Esophagus (tissue), 2 donors: ENCODE data around the gene FCHSD2. TPM values are rescaled to one million over a fixed set of nuclear protein-coding genes. Genes with fewer than 3 reads are reported as not detected.
"Not testable (repeated sequence)": the region's sequence is repeated elsewhere in the genome, so short reads cannot be mapped to it uniquely, and the experiment has no call there.

Experiments used
- H3K27ac ChIP-seq, 2 donors: one replicate each; pipeline ENCODE4 v1.5.1; 2013; ENCODE audit warnings: low read depth in 2 of 2, mild to moderate bottlenecking in 2 of 2, inconsistent platforms in 1 of 2, low read length in 1 of 2, moderate library complexity in 1 of 2
- H3K27me3 ChIP-seq, 2 donors: one replicate each; pipeline ENCODE4 v1.6.1; 2013; ENCODE audit warnings: low read length in 2 of 2, control low read depth in 1 of 2, mild to moderate bottlenecking in 1 of 2; ENCODE audit not compliant: insufficient read depth in 2 of 2, control insufficient read depth in 1 of 2
- H3K36me3 ChIP-seq, 2 donors: one replicate each; pipeline ENCODE4 v1.6.1; 2013; ENCODE audit warnings: low read length in 1 of 2; ENCODE audit not compliant: control insufficient read depth in 2 of 2, insufficient read depth in 2 of 2
- H3K4me1 ChIP-seq, 2 donors: one replicate each; pipeline ENCODE4 v1.6.1; 2013; ENCODE audit warnings: low read length in 1 of 2; ENCODE audit not compliant: control insufficient read depth in 2 of 2, insufficient read depth in 2 of 2
- H3K4me3 ChIP-seq, 2 donors: one replicate each; pipeline ENCODE4 v1.5.1; 2013; ENCODE audit warnings: low read length in 2 of 2, mild to moderate bottlenecking in 2 of 2, low read depth in 1 of 2, moderate library complexity in 1 of 2
- H3K9me3 ChIP-seq, 2 donors: one replicate each; pipeline ENCODE4 v1.6.1; 2013; ENCODE audit warnings: mild to moderate bottlenecking in 2 of 2, low read depth in 1 of 2, low read length in 1 of 2, moderate library complexity in 1 of 2; ENCODE audit not compliant: control insufficient read depth in 2 of 2, insufficient read depth in 1 of 2
- WGBS, 2 donors: extraction: QIAGEN DNeasy Blood & Tissue Kit; methylation state at CpG; one replicate each; pipeline ENCODE4 v1.1.7; 2013; 5-methylcytosine and 5-hydroxymethylcytosine counted together
- polyA plus RNA-seq, 2 donors: library from polyadenylated mRNA; stranded (reverse); fragments of 200-250 nt; gene quantifications; one replicate each; pipeline ENCODE4 v1.2.3, GENCODE V29; 2013
- donor health status: healthy with polysubstance abuse.
- donor health status: Bipolar disorder and iron deficiency.

FCHSD2 gene
- polyA plus RNA-seq, 2 donors, result 3.7 to 4.7 TPM

GRCh38 chr11:72984453-72985077, 157.6 kb downstream of the FCHSD2 start:
- Histone ChIP-seq H3K4me1 (no peaks in the 10 kb centered on the region), H3K27me3 (no peaks in the 10 kb centered on the region), H3K4me3 (no peak overlapping the region), H3K27ac (no peak overlapping the region), H3K9me3 (no peaks in the 10 kb centered on the region), H3K36me3 (no peaks in the 10 kb centered on the region)
- WGBS, 2 donors, result 65 to 67% methylated on average over 3 of the region's 3 CpGs

- Histone ChIP-seq H3K4me1 (no peaks in the 10 kb centered on the region), H3K27ac (no peak overlapping the region)
- 85 to 86% methylated on average over 2 of the region's 2 CpGs for WGBS, 2 donors
These were observed 158.6 kb downstream of the FCHSD2 start for GRCh38 chr11:72983560-72983959.

GRCh38 chr11:72981971-72982685, 160.0 kb downstream of the FCHSD2 start:
- WGBS, 2 donors, result 58 to 62% methylated on average over 3 of the region's 3 CpGs
- Histone ChIP-seq H3K4me3 (no peak overlapping the region), H3K4me1 (no peaks in the 10 kb centered on the region), H3K27ac (no peak overlapping the region), H3K9me3 (no peaks in the 10 kb centered on the region), H3K27me3 (no peaks in the 10 kb centered on the region), H3K36me3 (no peaks in the 10 kb centered on the region)

More at GRCh38 chr11:72983560-72983959, 158.6 kb downstream of the FCHSD2 start:
- H3K9me3 ChIP-seq, result no peaks in the 10 kb centered on the region
- H3K36me3 ChIP-seq, result no peaks in the 10 kb centered on the region
- no peaks in the 10 kb centered on the region for H3K27me3 ChIP-seq
- no peak overlapping the region for H3K4me3 ChIP-seq

- no peaks in the 10 kb centered on the region for H3K4me1 ChIP-seq
- no peaks in the 10 kb centered on the region for H3K36me3 ChIP-seq
- no peaks in the 10 kb centered on the region for H3K9me3 ChIP-seq
- no peak overlapping the region for H3K27ac ChIP-seq
- 79 to 82% methylated on average over 1 of the region's 1 CpG for WGBS, 2 donors
- H3K4me3 ChIP-seq, result no peak overlapping the region
- no peaks in the 10 kb centered on the region for H3K27me3 ChIP-seq
These were observed 161.0 kb downstream of the FCHSD2 start for GRCh38 chr11:72981080-72981479.

GRCh38 chr11:72977782-72978181, 164.3 kb downstream of the FCHSD2 start:
- not testable (repeated sequence) for H3K27me3 ChIP-seq, H3K4me1 ChIP-seq, H3K27ac ChIP-seq, H3K9me3 ChIP-seq, H3K36me3 ChIP-seq, H3K4me3 ChIP-seq
- WGBS, 2 donors, result 98 to 100% methylated on average over 2 of the region's 2 CpGs

GRCh38 chr11:72976522-72976892, 165.6 kb downstream of the FCHSD2 start:
- not testable (repeated sequence) for H3K4me1 ChIP-seq, H3K9me3 ChIP-seq, H3K4me3 ChIP-seq, H3K36me3 ChIP-seq, H3K27me3 ChIP-seq
- H3K27ac ChIP-seq, result peak overlapping the region in 1 of 2 donors; percentile 22
- WGBS, 2 donors, result 97 to 100% methylated on average over 1 of the region's 1 CpG

GRCh38 chr11:72975778-72976521, 166.2 kb downstream of the FCHSD2 start:
- 44 to 46% methylated on average over 3 of the region's 3 CpGs for WGBS, 2 donors
- H3K4me3 ChIP-seq, result no peak overlapping the region
- peak overlapping the region in 1 of 2 donors; percentile 22 for H3K27ac ChIP-seq
- no peaks in the 10 kb centered on the region for H3K27me3 ChIP-seq
- no peaks in the 10 kb centered on the region for H3K9me3 ChIP-seq
- H3K4me1 ChIP-seq, result no peaks in the 10 kb centered on the region
- H3K36me3 ChIP-seq, result no peaks in the 10 kb centered on the region

GRCh38 chr11:72974487-72975205, 167.5 kb downstream of the FCHSD2 start:
- Histone ChIP-seq H3K4me1 (no peaks in the 10 kb centered on the region), H3K36me3 (no peaks in the 10 kb centered on the region), H3K9me3 (no peaks in the 10 kb centered on the region), H3K27me3 (no peaks in the 10 kb centered on the region), H3K27ac (no peak overlapping the region), H3K4me3 (no peak overlapping the region)
- WGBS, 2 donors, result 76 to 84% methylated on average over 3 of the region's 3 CpGs

- H3K9me3 ChIP-seq, result no peaks in the 10 kb centered on the region
- H3K4me1 ChIP-seq, result no peaks in the 10 kb centered on the region
- 85 to 87% methylated on average over 6 of the region's 6 CpGs for WGBS, 2 donors
- H3K4me3 ChIP-seq, result no peak overlapping the region
- no peaks in the 10 kb centered on the region for H3K36me3 ChIP-seq
- no peaks in the 10 kb centered on the region for H3K27me3 ChIP-seq
- H3K27ac ChIP-seq, result no peak overlapping the region
These were observed 169.5 kb downstream of the FCHSD2 start for GRCh38 chr11:72972496-72973128.
